Islet of Langerhans (tissue), 1 donor: ENCODE data around the gene ADIRF.
"Not testable (repeated sequence)": the region's sequence is repeated elsewhere in the genome, so short reads cannot be mapped to it uniquely, and the experiment has no call there.

ENCODE experiments used
- FAIRE-seq: peaks from one replicate; lab custom pipeline; 2011; peaks lifted over from hg19 to GRCh38; lab: Jason Lieb, UNC

The ADIRF gene

DNA sequence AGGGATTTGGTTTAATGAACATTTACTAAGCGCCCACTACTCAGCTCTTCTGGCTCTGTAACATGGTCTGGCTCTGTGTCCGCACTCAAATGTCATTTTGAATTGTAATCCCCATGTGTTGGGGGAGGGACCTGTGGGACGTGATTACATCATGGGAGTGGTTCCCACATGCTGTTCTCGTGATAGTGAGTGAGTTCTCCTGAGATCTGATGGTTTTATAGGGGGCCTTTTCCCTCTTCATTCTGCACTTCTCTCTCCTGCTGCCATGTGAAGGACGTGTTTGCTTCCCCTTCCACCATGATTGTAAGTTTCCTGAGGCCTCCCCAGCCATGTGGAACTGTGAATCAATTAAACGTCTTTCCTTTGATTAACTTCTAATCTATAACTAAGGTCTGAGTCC, 12.7 kb downstream of the ADIRF start:
- FAIRE-seq = not testable (repeated sequence)

GRCh38 chr10:86981716-86982115, 13.4 kb downstream of the ADIRF start:
- no peak for FAIRE-seq

DNA sequence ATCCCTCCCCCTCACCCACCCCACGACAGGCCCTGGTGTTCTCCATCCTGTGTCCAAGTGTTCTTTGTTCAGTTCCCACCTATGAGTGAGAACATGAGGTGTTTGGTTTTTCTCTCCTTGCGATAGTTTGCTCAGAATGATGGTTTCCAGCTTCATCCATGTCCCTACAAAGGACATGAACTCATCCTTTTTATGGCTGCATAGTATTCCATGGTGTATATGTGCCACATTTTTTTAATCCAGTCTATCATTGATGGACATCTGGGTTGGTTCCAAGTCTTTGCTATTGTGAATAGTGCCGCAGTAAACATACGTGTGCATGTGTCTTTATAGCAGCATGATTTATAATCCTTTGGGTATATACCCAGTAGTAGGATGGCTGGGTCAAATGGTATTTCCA, 16.2 kb downstream of the ADIRF start:
- FAIRE-seq = not testable (repeated sequence)

DNA sequence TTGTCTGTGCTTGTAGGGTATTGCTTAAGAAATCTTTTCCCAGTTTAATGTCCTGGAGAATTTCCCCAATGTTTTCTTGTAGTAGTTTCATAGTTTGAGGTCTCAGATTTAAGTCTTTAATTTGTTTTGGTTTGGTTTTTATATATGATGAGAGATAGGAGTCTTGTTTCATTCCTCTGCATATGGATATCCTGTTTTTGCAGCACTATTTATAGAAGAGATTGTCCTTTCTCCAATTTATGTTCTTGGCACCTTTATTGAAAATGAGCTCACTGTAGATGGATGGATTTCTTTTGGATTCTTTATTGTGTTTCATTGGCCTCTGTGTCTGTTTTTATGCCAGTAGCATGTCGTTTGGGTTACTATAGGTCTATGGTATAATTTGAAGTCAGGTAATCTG, 20.2 kb downstream of the ADIRF start:
- FAIRE-seq = no peak

DNA sequence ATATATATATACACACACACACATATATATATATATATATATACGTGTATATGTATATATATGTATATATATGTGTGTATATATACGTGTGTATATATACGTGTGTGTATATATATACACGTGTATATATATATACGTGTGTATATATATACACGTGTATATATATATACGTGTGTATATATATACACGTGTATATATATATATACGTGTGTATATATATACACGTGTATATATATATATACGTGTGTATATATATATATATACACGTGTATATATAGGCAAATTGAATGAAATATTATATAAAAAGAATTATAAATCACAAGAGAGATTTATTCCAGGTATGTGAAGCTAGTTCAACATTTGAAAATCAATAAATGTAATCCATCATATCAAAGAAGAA, 23.1 kb downstream of the ADIRF start:
- FAIRE-seq = not testable (repeated sequence)

DNA sequence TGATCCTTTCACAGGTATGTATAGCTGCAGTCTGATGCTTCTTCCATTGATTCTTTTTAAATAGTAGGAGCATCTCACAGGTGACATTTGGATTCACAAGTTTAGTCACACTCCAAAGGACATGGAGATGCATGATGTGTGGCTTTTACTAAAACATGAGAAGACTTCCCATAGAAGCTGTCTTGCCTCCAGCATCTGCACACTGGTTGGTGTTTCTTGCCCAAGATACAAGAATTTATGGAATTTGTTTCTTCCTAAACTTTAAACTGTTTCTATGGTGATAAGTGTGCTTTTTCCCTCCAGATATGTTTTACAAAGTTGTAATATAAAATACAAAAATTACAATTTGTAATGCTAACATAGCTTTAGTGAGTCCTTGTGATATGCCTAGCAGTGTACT, 24.2 kb downstream of the ADIRF start:
- no peak for FAIRE-seq

DNA sequence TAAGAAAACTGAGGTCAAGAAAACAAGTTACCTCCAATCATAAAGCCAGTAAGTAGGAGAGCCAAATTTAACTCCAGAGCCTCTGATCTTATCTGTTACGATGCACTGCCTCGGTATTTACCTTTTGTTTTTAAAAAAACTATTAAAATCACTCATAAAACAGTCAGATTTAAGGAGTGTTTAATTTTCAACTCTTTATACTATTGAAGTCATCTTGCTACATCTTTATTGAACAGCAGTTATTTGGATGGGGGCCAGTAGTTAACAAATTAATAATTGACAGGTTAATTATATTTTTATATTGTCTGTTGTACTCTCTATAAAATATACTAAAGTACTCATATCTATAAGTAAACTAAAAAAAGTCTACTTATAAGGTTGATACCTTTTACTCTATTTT, 24.6 kb downstream of the ADIRF start:
- no peak for FAIRE-seq

GRCh38 chr10:86999802-87000403, 31.6 kb downstream of the ADIRF start:
- not testable (repeated sequence) for FAIRE-seq

DNA sequence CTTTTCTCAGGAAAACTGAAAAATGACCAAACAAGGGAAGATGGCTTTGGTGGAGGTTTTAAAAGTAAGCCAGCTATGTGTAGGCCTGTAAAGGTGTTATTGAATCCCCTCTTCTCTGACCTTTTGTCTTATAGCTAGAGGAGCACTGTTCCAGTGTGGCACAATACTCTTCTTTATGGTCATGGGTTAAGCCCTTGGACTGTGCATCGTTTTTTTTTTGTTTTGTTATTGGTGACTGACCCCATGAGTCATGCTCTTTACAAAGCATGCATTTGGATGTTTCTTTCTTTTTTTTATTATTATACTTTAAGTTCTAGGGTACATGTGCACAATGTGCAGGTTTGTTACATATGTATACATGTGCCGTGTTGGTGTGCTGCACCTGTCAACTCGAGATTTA, 32.2 kb downstream of the ADIRF start:
- FAIRE-seq = no peak

DNA sequence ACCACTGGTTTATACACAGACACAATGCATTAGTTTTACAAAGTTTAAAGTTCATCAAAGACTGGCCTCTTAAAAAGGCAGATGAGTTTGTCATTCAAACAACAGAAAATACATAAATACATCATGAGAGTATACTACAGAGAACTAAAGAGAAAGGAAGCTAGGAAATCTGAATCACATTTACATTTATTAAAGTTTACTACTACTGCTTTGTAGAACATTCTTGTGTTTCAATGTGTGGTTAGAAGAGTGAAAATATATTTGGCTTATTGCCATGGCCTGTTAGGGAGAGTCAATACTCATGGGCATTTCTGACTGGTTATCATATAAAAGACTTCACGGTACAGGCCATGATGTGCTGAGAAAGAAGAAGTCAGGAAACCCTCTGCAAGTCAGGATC, 38.8 kb downstream of the ADIRF start:
- not testable (repeated sequence) for FAIRE-seq

DNA sequence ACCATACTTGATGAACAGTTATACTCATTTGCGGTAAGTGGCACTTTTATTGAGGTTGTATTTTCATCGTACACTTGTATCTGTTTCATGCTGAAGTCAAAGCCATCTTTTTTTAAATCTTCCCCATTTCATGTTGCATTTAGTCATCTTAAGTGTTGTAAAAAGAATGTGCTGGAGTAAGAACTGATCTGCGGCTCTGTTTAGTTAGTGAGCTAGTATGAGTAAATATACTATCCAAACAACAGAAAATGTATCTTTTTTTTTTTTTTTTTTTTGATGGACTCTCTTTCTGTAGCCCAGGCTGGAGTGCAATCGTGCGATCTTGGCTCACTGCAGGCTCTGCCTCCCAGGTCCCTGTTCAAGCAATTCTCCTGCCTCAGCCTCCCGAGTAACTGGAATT, 39.4 kb downstream of the ADIRF start:
- not testable (repeated sequence) for FAIRE-seq

DNA sequence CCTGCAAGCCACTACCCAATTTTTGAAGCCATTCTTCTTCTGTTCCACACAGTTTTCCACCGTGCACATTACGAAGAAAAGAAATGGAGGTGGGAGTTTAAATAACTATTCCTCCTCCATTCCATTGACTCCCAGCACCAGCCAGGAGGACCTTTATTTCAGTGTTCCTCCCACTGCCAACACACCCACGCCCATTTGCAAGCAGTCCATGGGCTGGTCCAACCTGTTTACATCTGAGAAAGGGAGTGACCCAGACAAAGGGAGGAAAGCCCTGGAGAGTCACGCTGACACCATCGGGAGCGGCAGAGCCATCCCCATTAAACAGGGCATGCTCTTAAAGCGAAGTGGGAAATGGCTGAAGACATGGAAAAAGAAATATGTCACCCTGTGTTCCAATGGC, 40.0 kb downstream of the ADIRF start:
- FAIRE-seq = not testable (repeated sequence)

DNA sequence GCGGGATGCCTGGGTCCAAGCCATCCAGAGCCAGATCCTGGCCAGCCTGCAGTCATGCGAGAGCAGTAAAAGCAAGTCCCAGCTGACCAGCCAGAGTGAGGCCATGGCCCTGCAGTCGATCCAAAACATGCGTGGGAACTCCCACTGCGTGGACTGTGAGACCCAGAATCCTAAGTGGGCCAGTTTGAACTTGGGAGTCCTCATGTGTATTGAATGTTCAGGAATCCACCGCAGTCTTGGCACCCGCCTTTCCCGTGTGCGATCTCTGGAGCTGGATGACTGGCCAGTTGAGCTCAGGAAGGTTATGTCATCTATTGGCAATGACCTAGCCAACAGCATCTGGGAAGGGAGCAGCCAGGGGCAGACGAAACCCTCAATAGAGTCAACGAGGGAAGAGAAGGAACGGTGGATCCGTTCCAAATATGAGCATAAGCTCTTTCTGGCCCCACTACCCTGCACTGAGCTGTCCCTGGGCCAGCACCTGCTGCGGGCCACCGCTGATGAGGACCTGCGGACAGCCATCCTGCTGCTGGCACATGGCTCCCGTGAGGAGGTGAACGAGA, 40.9 kb downstream of the ADIRF start:
- not testable (repeated sequence) for FAIRE-seq

DNA sequence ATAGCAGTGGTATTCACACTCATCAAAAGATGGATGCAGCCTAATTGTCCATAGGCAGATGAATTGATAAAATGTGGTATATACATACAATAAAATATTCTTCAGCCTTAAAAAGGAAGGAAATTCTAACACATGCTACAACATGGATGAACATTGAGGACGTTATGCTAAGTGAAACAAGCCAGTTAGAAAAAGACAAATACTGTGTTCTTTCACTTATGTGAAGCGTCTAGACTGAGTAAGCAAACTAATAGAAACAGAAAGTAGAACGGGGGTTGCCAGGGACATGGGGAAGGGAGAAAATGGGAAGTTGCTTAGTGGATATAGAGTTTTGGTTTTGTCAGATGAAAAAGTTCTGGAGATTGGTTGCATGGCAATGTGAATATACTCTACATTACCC, 45.2 kb downstream of the ADIRF start:
- FAIRE-seq = not testable (repeated sequence)

DNA sequence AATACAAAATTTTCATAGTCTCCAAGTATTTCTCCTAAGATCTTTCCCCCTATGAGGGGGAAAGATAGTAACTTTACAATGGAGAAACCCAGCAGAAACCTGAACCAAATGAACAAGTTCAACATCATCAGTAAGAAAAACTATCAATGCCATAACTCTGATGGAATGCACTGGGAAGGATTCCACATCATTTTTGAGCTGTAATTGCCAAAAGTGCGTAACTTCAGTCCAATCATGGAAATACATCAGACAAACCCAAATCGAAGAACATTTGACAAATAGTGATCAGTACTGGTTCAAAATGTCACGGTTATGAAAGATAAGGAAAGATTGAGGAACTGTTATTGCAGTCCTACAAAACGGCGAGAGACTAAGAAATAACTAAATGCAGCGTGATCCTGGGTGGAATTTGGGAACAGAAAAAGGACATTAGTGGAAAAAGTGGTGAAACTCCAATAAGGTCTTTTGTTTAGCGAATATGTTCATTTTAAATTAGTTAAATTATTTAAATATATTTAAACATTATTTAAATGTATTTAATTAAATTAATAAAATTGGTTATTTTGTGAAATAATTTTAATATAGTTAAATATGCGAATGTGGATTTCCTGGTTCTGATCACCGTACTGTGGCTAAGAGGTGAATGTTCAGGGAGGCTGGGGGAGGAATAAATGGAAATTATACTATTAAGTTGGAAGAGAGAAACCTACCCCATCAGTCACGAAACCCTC, 46.9 kb downstream of the ADIRF start:
- not testable (repeated sequence) for FAIRE-seq

- FAIRE-seq = not testable (repeated sequence)
Observed at GRCh38 chr10:87018127-87018526, 49.8 kb downstream of the ADIRF start.

- FAIRE-seq = not testable (repeated sequence)
Observed at GRCh38 chr10:87019066-87019465, 50.8 kb downstream of the ADIRF start.

DNA sequence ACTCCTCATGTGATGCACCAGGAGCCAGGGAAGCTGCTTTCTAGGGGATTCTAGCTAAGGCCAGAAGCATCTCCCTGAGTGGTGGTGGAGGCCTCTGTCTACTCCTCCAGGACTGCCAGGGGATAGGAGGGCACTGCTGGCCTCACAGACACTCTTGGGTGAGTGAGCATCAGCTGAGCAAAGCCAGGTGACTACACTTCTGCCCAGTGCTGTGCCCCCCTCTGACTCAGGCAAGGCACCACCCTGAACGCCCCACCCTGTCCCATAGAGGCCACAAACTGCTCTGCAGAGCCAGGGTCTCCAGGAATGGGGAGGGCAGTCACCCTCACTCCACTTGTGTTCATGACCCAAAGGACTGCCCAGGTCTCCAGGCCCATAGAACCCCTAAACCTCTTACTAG, 51.2 kb downstream of the ADIRF start:
- not testable (repeated sequence) for FAIRE-seq

GRCh38 chr10:87020056-87020455, 51.8 kb downstream of the ADIRF start, which contains the start of gene FAM25A:
TSS of gene FAM25A (plus strand) at chr10:87020294. CDS start at chr10:87020325, 31 bp downstream.
- FAIRE-seq = not testable (repeated sequence)
